Measurements from ENCODE around the gene PRPF8. TPM values are rescaled to one million over a fixed set of nuclear protein-coding genes. Genes with fewer than 3 reads are reported as not detected.

Gene PRPF8
- total and polyA plus RNA-seq, 2 of the 8 experiments (the other 6 are each of a cell fraction or from before 2014, with no cell fraction given): 329 to 337 TPM

GRCh38 chr17:1634841-1635650, 49.6 kb downstream of the PRPF8 start (continued):
- TF ChIP-seq TAF1 (IDR thresholded peaks at IDR 0.05; ENCODE audit: low read depth, low read length): no peak
- TF ChIP-seq POLR2AphosphoS5 (IDR thresholded peaks at IDR 0.05; ENCODE audit: low read depth, low read length): no peak
- no peak for TF ChIP-seq SIX5 (IDR thresholded peaks at IDR 0.05; ENCODE audit: low read depth, low read length)
- no peak for TF ChIP-seq SP4 (IDR thresholded peaks at IDR 0.05; ENCODE audit: low read length)
